ENCODE measurements around the gene CACNA2D3.

Gene CACNA2D3

GRCh38 chr3:54353546-54353945, 231.2 kb downstream of the CACNA2D3 start:
- TF ChIP-seq CTCF (IDR thresholded peaks at IDR 0.05; ENCODE audit: extremely low read depth, missing control alignments): no peak
- DNase-seq (ENCODE audit: low spot score): no peak

- no peak for TF ChIP-seq CTCF (IDR thresholded peaks at IDR 0.05; ENCODE audit: extremely low read depth, missing control alignments)
- no peak for DNase-seq (ENCODE audit: low spot score)
Measured at GRCh38 chr3:54353946-54354345, 231.6 kb downstream of the CACNA2D3 start.

- TF ChIP-seq CTCF (IDR thresholded peaks at IDR 0.05; ENCODE audit: extremely low read depth, missing control alignments): no peak
- no peak for DNase-seq (ENCODE audit: low spot score)
Measured at GRCh38 chr3:54355800-54356199, 233.4 kb downstream of the CACNA2D3 start.

GRCh38 chr3:54356261-54357045, 234.1 kb downstream of the CACNA2D3 start:
- TF ChIP-seq CTCF (IDR thresholded peaks at IDR 0.05; ENCODE audit: extremely low read depth, missing control alignments): no peak

GRCh38 chr3:54357301-54357700, 234.9 kb downstream of the CACNA2D3 start:
- no peak for DNase-seq (ENCODE audit: low spot score)
- TF ChIP-seq CTCF (IDR thresholded peaks at IDR 0.05; ENCODE audit: extremely low read depth, missing control alignments): no peak

More at GRCh38 chr3:54356261-54357045, 234.1 kb downstream of the CACNA2D3 start:
- no peak for DNase-seq (ENCODE audit: low spot score)

- DNase-seq (ENCODE audit: low spot score): no peak
- TF ChIP-seq CTCF (IDR thresholded peaks at IDR 0.05; ENCODE audit: extremely low read depth, missing control alignments): no peak
Measured at GRCh38 chr3:54358316-54358715, 236.0 kb downstream of the CACNA2D3 start.

- DNase-seq (ENCODE audit: low spot score): no peak
- TF ChIP-seq CTCF (IDR thresholded peaks at IDR 0.05; ENCODE audit: extremely low read depth, missing control alignments): no peak
Measured at GRCh38 chr3:54358969-54359694, 236.8 kb downstream of the CACNA2D3 start.
